Peyer's patch (tissue), 4 donors: ENCODE measurements around the gene TMSB4Y. TPM values are rescaled to one million over a fixed set of nuclear protein-coding genes. Genes with fewer than 3 reads are reported as not detected.

Source experiments
- DNase-seq, 3 donors: peaks; one replicate each; pipeline ENCODE4 v3.0.0-alpha.2; 2017 to 2019
- H3K27ac ChIP-seq, 4 donors: fragments of 200-600 bp; sonication (generic); one replicate each; pipeline ENCODE4 v1.5.1; 2016 to 2019
- H3K27me3 ChIP-seq, 2 donors: fragments of 200-600 bp; sonication (generic); one replicate each; pipeline ENCODE4 v1.5.1; 2019
- H3K36me3 ChIP-seq, 3 donors: fragments of 200-600 bp; sonication (generic); one replicate each; pipeline ENCODE4 v1.5.1; 2016 to 2019
- H3K4me1 ChIP-seq, 4 donors: fragments of 200-600 bp; sonication (generic); one replicate each; pipeline ENCODE4 v1.5.1; 2016 to 2019
- H3K4me3 ChIP-seq, 4 donors: fragments of 200-600 bp; sonication (generic); 1 replicate in 3 of 4; 2 replicates in 1 of 4; pipeline ENCODE4 v1.5.1; 2016 to 2019; ENCODE audit warnings: mild to moderate bottlenecking in 1 of 4
- H3K9me3 ChIP-seq, 4 donors: fragments of 200-600 bp; sonication (generic); one replicate each; pipeline ENCODE4 v1.5.1; 2016 to 2019; ENCODE audit warnings: mild to moderate bottlenecking in 1 of 4
- CTCF ChIP-seq, 6 experiments: fragments of 450-650 bp in 4 of 6; fragments of 200-600 bp in 2 of 6; sonication (generic) in 1 of 6; IDR thresholded peaks; one replicate each; pipeline ENCODE4 v1.5.1; 2017 to 2019; ENCODE audit warnings: antibody characterized with exemption in 6 of 6, mild to moderate bottlenecking in 3 of 6, moderate library complexity in 1 of 6
- POLR2A ChIP-seq, 2 donors: fragments of 450-650 bp; IDR thresholded peaks; one replicate each; pipeline ENCODE4 v1.5.1; 2017; ENCODE audit warnings: antibody characterized with exemption in 2 of 2, mild to moderate bottlenecking in 2 of 2, moderate library complexity in 2 of 2
- total RNA-seq, 4 donors: library from RNA; depleted of rRNA; stranded (reverse); fragments of >200 nt; gene quantifications; one replicate each; pipeline ENCODE4 v1.1.0, GENCODE V29; 2016

TMSB4Y gene
- total RNA-seq, 4 donors from 2014 or later = 2.8 to 4.1 TPM; not detected in 2

- H3K4me3 ChIP-seq = peak overlapping the region in 1 of 4 donors; percentile 59
Observed at GRCh38 chrY:13705197-13705596, 1.5 kb downstream of the TMSB4Y start.

GRCh38 chrY:13708038-13708437 lies 4.3 kb downstream of the TMSB4Y start:
- Histone ChIP-seq H3K4me3 (no peak overlapping the region), H3K4me1 (no peaks in the 10 kb centered on the region), H3K27me3 (no peaks in the 10 kb centered on the region), H3K9me3 (no peaks in the 10 kb centered on the region), H3K27ac (no peak overlapping the region), H3K36me3 (no peaks in the 10 kb centered on the region)
- DNase-seq = no peak
- TF ChIP-seq CTCF (IDR thresholded peaks at IDR 0.05) = no peak
- no peak for TF ChIP-seq POLR2A (IDR thresholded peaks at IDR 0.05)

More at GRCh38 chrY:13705197-13705596, 1.5 kb downstream of the TMSB4Y start:
- TF ChIP-seq POLR2A (IDR thresholded peaks at IDR 0.05) = no peak
- TF ChIP-seq CTCF (IDR thresholded peaks at IDR 0.05) = no peak
- no peaks in the 10 kb centered on the region for H3K4me1 ChIP-seq
- no peak overlapping the region for H3K27ac ChIP-seq
- H3K9me3 ChIP-seq = no peaks in the 10 kb centered on the region
- no peaks in the 10 kb centered on the region for H3K27me3 ChIP-seq
- DNase-seq = no peak
- no peaks in the 10 kb centered on the region for H3K36me3 ChIP-seq

- H3K9me3 ChIP-seq = no peaks in the 10 kb centered on the region
- H3K27ac ChIP-seq = no peak overlapping the region
- no peak overlapping the region for H3K4me3 ChIP-seq
- no peaks in the 10 kb centered on the region for H3K27me3 ChIP-seq
- no peak for TF ChIP-seq POLR2A (IDR thresholded peaks at IDR 0.05)
- no peak for TF ChIP-seq CTCF (IDR thresholded peaks at IDR 0.05)
- H3K36me3 ChIP-seq = no peaks in the 10 kb centered on the region
- H3K4me1 ChIP-seq = no peaks in the 10 kb centered on the region
- DNase-seq = no peak
Observed at GRCh38 chrY:13718996-13719395, 15.3 kb downstream of the TMSB4Y start.

GRCh38 chrY:13729517-13729916 lies 25.8 kb downstream of the TMSB4Y start:
- Histone ChIP-seq H3K27me3 (no peaks in the 10 kb centered on the region), H3K4me1 (no peaks in the 10 kb centered on the region), H3K36me3 (no peaks in the 10 kb centered on the region), H3K9me3 (no peaks in the 10 kb centered on the region), H3K27ac (no peak overlapping the region), H3K4me3 (no peak overlapping the region)
- TF ChIP-seq POLR2A (IDR thresholded peaks at IDR 0.05) (no peak), CTCF (IDR thresholded peaks at IDR 0.05) (peak in 1 of 6 experiments; percentile 23)
- peak in 1 of 3 donors; percentile 24 for DNase-seq

- Histone ChIP-seq H3K27me3 (no peaks in the 10 kb centered on the region), H3K4me1 (no peaks in the 10 kb centered on the region), H3K36me3 (no peaks in the 10 kb centered on the region), H3K27ac (no peak overlapping the region), H3K9me3 (no peaks in the 10 kb centered on the region), H3K4me3 (no peak overlapping the region)
- no peak for DNase-seq
- peak in 3 of 6 experiments; percentile 37 to 44 (median 37) for TF ChIP-seq CTCF (IDR thresholded peaks at IDR 0.05)
- TF ChIP-seq POLR2A (IDR thresholded peaks at IDR 0.05) = no peak
Observed at GRCh38 chrY:13738618-13739017, 34.9 kb downstream of the TMSB4Y start.
